Neural cell (in vitro differentiated cells): ENCODE results near the gene COL6A3. TPM values are rescaled to one million over a fixed set of nuclear protein-coding genes. Genes with fewer than 3 reads are reported as not detected.

Experiments
- H2AFZ ChIP-seq: fragments of 200-600, 300-800 bp; sonication (generic), shearing (Covaris generic); 2 replicates; pipeline ENCODE4 v1.6.0; 2014; ENCODE audit warnings: low read depth, mild to moderate bottlenecking, antibody characterized with exemption, low read length, moderate library complexity
- H3F3A ChIP-seq: fragments of 200-600 bp; shearing (Covaris generic); 2 replicates; pipeline ENCODE4 v1.6.1; 2016; ENCODE audit warnings: mild to moderate bottlenecking, moderate library complexity, mixed read lengths, antibody characterized with exemption, low read length; ENCODE audit not compliant: insufficient read depth, poor library complexity, severe bottlenecking
- H3K27ac ChIP-seq: fragments of 200-600, 300-800 bp; sonication (generic), shearing (Covaris generic); 2 replicates; pipeline ENCODE4 v1.5.1; 2014; ENCODE audit warnings: mild to moderate bottlenecking, low read length, moderate library complexity
- H3K27me3 ChIP-seq: fragments of 300-800, 200-600 bp; sonication (generic), shearing (Covaris generic); 2 replicates; pipeline ENCODE4 v1.6.0; 2014; ENCODE audit warnings: mild to moderate bottlenecking, low read depth, low read length, moderate library complexity; ENCODE audit not compliant: insufficient read depth
- H3K36me3 ChIP-seq: fragments of 300-800, 200-600 bp; sonication (generic), shearing (Covaris generic); 2 replicates; pipeline ENCODE4 v1.5.1; 2014; ENCODE audit warnings: mild to moderate bottlenecking, antibody characterized with exemption, low read length, moderate library complexity; ENCODE audit not compliant: insufficient read depth
- H3K4me2 ChIP-seq: fragments of 300-800, 200-600 bp; sonication (generic), shearing (Covaris generic); 2 replicates; pipeline ENCODE4 v1.6.0; 2014; ENCODE audit warnings: mild to moderate bottlenecking, low read length
- H3K4me3 ChIP-seq: fragments of 300-800, 200-600 bp; sonication (generic), shearing (Covaris generic); 2 replicates; pipeline ENCODE4 v1.5.1; 2014; ENCODE audit warnings: mild to moderate bottlenecking, low read length, moderate library complexity
- H3K79me2 ChIP-seq: fragments of 200-600 bp; shearing (Covaris generic); replicated peaks from 2 replicates; pipeline ENCODE4 v1.6.0; 2014; ENCODE audit warnings: mild to moderate bottlenecking, low read length, moderate library complexity; ENCODE audit not compliant: insufficient read depth
- H3K9ac ChIP-seq: fragments of 300-800, 200-600 bp; sonication (generic), shearing (Covaris generic); 2 replicates; pipeline ENCODE4 v1.6.1; 2016; ENCODE audit warnings: mild to moderate bottlenecking, low read length, mixed read lengths
- H3K9me2 ChIP-seq: fragments of 200-600 bp; shearing (Covaris generic); 2 replicates; pipeline ENCODE4 v1.6.1; 2016; ENCODE audit warnings: mild to moderate bottlenecking, low read length, mixed read lengths; ENCODE audit not compliant: insufficient read depth
- H3K9me3 ChIP-seq: fragments of 200-600, 300-800 bp; sonication (generic), shearing (Covaris generic); 2 replicates; pipeline ENCODE4 v1.6.1; 2016; ENCODE audit warnings: mild to moderate bottlenecking, mixed run types, low read length, moderate library complexity, mixed read lengths
- H4K20me1 ChIP-seq: fragments of 200-600 bp; shearing (Covaris generic); 2 replicates; pipeline ENCODE4 v1.6.1; 2016; ENCODE audit warnings: mild to moderate bottlenecking, mixed run types; ENCODE audit not compliant: insufficient read depth
- EP300 ChIP-seq: fragments of 450-650 bp; conservative IDR thresholded peaks from 2 replicates; pipeline ENCODE4 v1.6.1; 2014; ENCODE audit warnings: antibody characterized with exemption, mild to moderate bottlenecking, moderate library complexity; ENCODE audit not compliant: poor library complexity, severe bottlenecking
- EZH2 ChIP-seq: fragments of 200-600, 300-800 bp; shearing (Covaris generic), sonication (generic); IDR thresholded peaks from 2 replicates; pipeline ENCODE4 v1.6.1; 2014; ENCODE audit warnings: antibody characterized with exemption, low read length, borderline replicate concordance, mild to moderate bottlenecking; ENCODE audit not compliant: insufficient read depth, poor library complexity, severe bottlenecking
- MXI1 ChIP-seq: fragments of 450-650 bp; conservative IDR thresholded peaks from 2 replicates; pipeline ENCODE4 v1.6.1; 2014; ENCODE audit warnings: antibody characterized with exemption, mild to moderate bottlenecking; ENCODE audit not compliant: poor library complexity, severe bottlenecking
- POLR2AphosphoS5 ChIP-seq: IDR thresholded peaks from 2 replicates; pipeline ENCODE4 v1.6.1; 2012
- RAD21 ChIP-seq: fragments of 450-650 bp; conservative IDR thresholded peaks from 2 replicates; pipeline ENCODE4 v1.6.1; 2014; ENCODE audit warnings: antibody characterized with exemption, mild to moderate bottlenecking, moderate library complexity
- SMC3 ChIP-seq: fragments of 450-650 bp; conservative IDR thresholded peaks from 2 replicates; pipeline ENCODE4 v1.6.1; 2014; ENCODE audit warnings: antibody characterized with exemption, mild to moderate bottlenecking, moderate library complexity; ENCODE audit not compliant: poor library complexity
- TAF1 ChIP-seq: IDR thresholded peaks from 2 replicates; pipeline ENCODE4 v1.6.1; 2012; ENCODE audit warnings: low read depth
- polyA plus RNA-seq: library from polyadenylated mRNA; depleted of rRNA; stranded (reverse); fragments of >200 nt; gene quantifications from 2 replicates; pipeline ENCODE4 v1.2.3, GENCODE V29; 2014
- TF ChIP-seq, protein P1 (sequence below): fragments of 450-650 bp; IDR thresholded peaks from 2 replicates; pipeline ENCODE4 v1.5.1; 2014; ENCODE audit warnings: antibody characterized with exemption, mild to moderate bottlenecking, moderate library complexity; ENCODE audit not compliant: poor library complexity, severe bottlenecking
- TF ChIP-seq, protein P2 (sequence below): IDR thresholded peaks from 2 replicates; pipeline ENCODE4 v1.6.1; 2012; ENCODE audit warnings: borderline replicate concordance

Gene COL6A3
- polyA plus RNA-seq, 1 donor from 2014 or later: 0.05 TPM

DNA sequence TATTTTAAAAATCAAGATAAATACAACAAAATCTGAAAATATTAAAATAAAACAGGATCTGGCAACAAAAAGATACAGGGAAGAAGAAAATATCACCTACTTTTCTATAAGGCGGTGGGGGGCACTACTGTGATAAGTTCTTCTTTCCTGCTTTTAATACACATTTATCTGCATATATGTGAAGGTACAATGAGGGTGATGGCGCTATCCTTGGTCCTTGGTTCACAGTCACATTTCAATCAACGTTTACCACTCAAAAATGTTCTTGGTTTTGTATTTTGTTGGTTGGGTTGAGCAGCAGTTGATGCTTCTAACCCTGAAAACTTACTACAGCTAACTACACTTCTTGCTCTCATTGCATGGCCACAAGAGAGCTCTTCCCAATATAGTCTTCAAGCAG, 112.4 kb downstream of the COL6A3 start:
- H3K9me2 ChIP-seq: no peaks in the 10 kb centered on the region
- TF ChIP-seq EZH2: no peak
- TF ChIP-seq MXI1: no peak
- no peak for TF ChIP-seq RAD21
- H3K36me3 ChIP-seq: no peaks in the 10 kb centered on the region
- no peaks in the 10 kb centered on the region for H3K9me3 ChIP-seq
- no peaks in the 10 kb centered on the region for H3F3A ChIP-seq
- H3K9ac ChIP-seq: no peak overlapping the region
- no peaks in the 10 kb centered on the region for H4K20me1 ChIP-seq
- H3K27me3 ChIP-seq: no peaks in the 10 kb centered on the region
- no peaks in the 10 kb centered on the region for H3K79me2 ChIP-seq
- H2AFZ ChIP-seq: no peak overlapping the region
- no peak overlapping the region for H3K27ac ChIP-seq
- H3K4me2 ChIP-seq: no peak overlapping the region
- H3K4me3 ChIP-seq: no peak overlapping the region

DNA sequence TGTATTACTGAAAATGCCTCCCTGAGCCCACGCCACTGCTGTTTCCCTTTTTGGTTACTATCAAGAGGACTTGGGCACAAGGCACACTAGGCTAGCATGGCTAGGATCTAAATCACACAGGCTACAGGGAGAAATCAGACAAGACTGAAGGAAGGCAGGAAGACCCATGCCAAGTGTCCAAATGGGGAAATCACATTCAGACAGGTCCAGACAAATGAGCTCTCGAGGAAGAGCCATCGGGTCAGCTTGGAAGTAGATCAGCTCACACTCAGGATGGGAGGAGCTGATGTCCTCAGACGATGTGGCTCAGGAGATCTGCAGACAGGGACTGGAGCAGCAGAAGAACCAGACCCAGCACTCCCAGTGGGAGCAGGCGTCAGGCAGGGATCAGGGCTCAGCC, 113.2 kb downstream of the COL6A3 start:
- no peaks in the 10 kb centered on the region for H3K27me3 ChIP-seq

More for the DNA sequence above, 113.2 kb downstream of the COL6A3 start:
- TF ChIP-seq TAF1: no peak
- TF ChIP-seq EP300: no peak
- TF ChIP-seq EZH2: no peak
- TF ChIP-seq, protein P1, sequence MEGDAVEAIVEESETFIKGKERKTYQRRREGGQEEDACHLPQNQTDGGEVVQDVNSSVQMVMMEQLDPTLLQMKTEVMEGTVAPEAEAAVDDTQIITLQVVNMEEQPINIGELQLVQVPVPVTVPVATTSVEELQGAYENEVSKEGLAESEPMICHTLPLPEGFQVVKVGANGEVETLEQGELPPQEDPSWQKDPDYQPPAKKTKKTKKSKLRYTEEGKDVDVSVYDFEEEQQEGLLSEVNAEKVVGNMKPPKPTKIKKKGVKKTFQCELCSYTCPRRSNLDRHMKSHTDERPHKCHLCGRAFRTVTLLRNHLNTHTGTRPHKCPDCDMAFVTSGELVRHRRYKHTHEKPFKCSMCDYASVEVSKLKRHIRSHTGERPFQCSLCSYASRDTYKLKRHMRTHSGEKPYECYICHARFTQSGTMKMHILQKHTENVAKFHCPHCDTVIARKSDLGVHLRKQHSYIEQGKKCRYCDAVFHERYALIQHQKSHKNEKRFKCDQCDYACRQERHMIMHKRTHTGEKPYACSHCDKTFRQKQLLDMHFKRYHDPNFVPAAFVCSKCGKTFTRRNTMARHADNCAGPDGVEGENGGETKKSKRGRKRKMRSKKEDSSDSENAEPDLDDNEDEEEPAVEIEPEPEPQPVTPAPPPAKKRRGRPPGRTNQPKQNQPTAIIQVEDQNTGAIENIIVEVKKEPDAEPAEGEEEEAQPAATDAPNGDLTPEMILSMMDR: no peak
- no peak for TF ChIP-seq POLR2AphosphoS5
- no peak for TF ChIP-seq SMC3
- TF ChIP-seq MXI1: no peak
- no peak for TF ChIP-seq RAD21
- TF ChIP-seq, protein P2, sequence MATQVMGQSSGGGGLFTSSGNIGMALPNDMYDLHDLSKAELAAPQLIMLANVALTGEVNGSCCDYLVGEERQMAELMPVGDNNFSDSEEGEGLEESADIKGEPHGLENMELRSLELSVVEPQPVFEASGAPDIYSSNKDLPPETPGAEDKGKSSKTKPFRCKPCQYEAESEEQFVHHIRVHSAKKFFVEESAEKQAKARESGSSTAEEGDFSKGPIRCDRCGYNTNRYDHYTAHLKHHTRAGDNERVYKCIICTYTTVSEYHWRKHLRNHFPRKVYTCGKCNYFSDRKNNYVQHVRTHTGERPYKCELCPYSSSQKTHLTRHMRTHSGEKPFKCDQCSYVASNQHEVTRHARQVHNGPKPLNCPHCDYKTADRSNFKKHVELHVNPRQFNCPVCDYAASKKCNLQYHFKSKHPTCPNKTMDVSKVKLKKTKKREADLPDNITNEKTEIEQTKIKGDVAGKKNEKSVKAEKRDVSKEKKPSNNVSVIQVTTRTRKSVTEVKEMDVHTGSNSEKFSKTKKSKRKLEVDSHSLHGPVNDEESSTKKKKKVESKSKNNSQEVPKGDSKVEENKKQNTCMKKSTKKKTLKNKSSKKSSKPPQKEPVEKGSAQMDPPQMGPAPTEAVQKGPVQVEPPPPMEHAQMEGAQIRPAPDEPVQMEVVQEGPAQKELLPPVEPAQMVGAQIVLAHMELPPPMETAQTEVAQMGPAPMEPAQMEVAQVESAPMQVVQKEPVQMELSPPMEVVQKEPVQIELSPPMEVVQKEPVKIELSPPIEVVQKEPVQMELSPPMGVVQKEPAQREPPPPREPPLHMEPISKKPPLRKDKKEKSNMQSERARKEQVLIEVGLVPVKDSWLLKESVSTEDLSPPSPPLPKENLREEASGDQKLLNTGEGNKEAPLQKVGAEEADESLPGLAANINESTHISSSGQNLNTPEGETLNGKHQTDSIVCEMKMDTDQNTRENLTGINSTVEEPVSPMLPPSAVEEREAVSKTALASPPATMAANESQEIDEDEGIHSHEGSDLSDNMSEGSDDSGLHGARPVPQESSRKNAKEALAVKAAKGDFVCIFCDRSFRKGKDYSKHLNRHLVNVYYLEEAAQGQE: no peak
- no peaks in the 10 kb centered on the region for H3K79me2 ChIP-seq
- no peaks in the 10 kb centered on the region for H3F3A ChIP-seq
- H3K9me3 ChIP-seq: no peaks in the 10 kb centered on the region
- H3K9ac ChIP-seq: no peak overlapping the region
- no peak overlapping the region for H3K4me2 ChIP-seq
- no peaks in the 10 kb centered on the region for H4K20me1 ChIP-seq
- H3K9me2 ChIP-seq: no peaks in the 10 kb centered on the region
- no peaks in the 10 kb centered on the region for H3K36me3 ChIP-seq
- no peak overlapping the region for H3K27ac ChIP-seq
- H3K4me3 ChIP-seq: no peak overlapping the region
- H2AFZ ChIP-seq: no peak overlapping the region
